T-cell (primary cell): Measurements from ENCODE around the gene CRBN. TPM values are rescaled to one million over a fixed set of nuclear protein-coding genes. Genes with fewer than 3 reads are reported as not detected.

Source experiments
- ATAC-seq, 4 experiments: fragments of 200-7000 bp in 3 of 4; fragments of 150-1000 bp in 1 of 4; cut with Tn5 transposase; replicated peaks in 1 of 4; 1 replicate in 3 of 4; 2 replicates in 1 of 4; pipeline ENCODE4 v1.10.0; 2021; ENCODE audit warnings: moderate library complexity in 3 of 4, mild to moderate bottlenecking in 2 of 4, moderate number of reproducible peaks in 1 of 4
- CTCF ChIA-PET, 2 donors: fragments of 300-600 bp; sonication (Branson Sonifier 250); formaldehyde crosslinking; loops; one replicate each; lab custom pipeline; 2022; ENCODE audit warnings: antibody characterized with exemption in 2 of 2; lab: Charles Lee
- POLR2A ChIA-PET, 2 donors: fragments of 300-600 bp; sonication (Branson Sonifier 250); formaldehyde crosslinking; loops; one replicate each; lab custom pipeline; 2022; ENCODE audit warnings: antibody characterized with exemption in 2 of 2; lab: Charles Lee
- DNase-seq, 35 experiments: peaks; one replicate each; pipeline versions ENCODE4 v3.0.0 to v3.0.0-alpha.2; 2013 to 2023
- H3K27ac ChIP-seq: one replicate; pipeline ENCODE4 v1.5.1; 2013; ENCODE audit warnings: low read length
- H3K27me3 ChIP-seq, 2 experiments: replicated peaks in 1 of 2; 1 replicate in 1 of 2; 2 replicates in 1 of 2; pipeline versions ENCODE4 v1.6.1 to v1.7.0; 2013; ENCODE audit warnings: low read length in 1 of 2, mixed read lengths in 1 of 2; ENCODE audit not compliant: control insufficient read depth in 2 of 2, insufficient read depth in 2 of 2; ENCODE audit errors: extremely low read depth in 1 of 2
- H3K36me3 ChIP-seq, 2 donors: 1 replicate in 1 of 2; 2 replicates in 1 of 2; pipeline versions ENCODE4 v1.6.1 to v1.7.0; 2013; ENCODE audit warnings: low read length in 1 of 2; ENCODE audit not compliant: control insufficient read depth in 2 of 2, insufficient read depth in 1 of 2; ENCODE audit errors: extremely low read depth in 1 of 2
- H3K4me1 ChIP-seq, 2 experiments: 1 replicate in 1 of 2; 2 replicates in 1 of 2; pipeline versions ENCODE4 v1.6.1 to v1.7.0; 2013; ENCODE audit warnings: low read length in 2 of 2, mixed read lengths in 1 of 2; ENCODE audit not compliant: insufficient read depth in 2 of 2, control insufficient read depth in 1 of 2; ENCODE audit errors: extremely low read depth in 1 of 2
- H3K4me3 ChIP-seq, 2 donors: 1 replicate in 1 of 2; 2 replicates in 1 of 2; pipeline versions ENCODE4 v1.5.1 to v1.7.0; 2013; ENCODE audit warnings: mild to moderate bottlenecking in 2 of 2, low read length in 1 of 2, moderate library complexity in 1 of 2; ENCODE audit not compliant: control insufficient read depth in 1 of 2; ENCODE audit errors: extremely low read depth in 1 of 2
- H3K9me3 ChIP-seq: 2 replicates; pipeline ENCODE4 v1.7.0; 2013
- H3K27ac Mint-ChIP-seq, 2 donors: one replicate each; pipeline ENCODE4 v1.8.0; 2020 to 2021; ENCODE audit warnings: mild to moderate bottlenecking in 2 of 2, mixed read lengths in 2 of 2
- H3K27me3 Mint-ChIP-seq, 2 donors: one replicate each; pipeline ENCODE4 v1.8.0; 2021 to 2022; ENCODE audit warnings: mixed read lengths in 2 of 2
- H3K36me3 Mint-ChIP-seq: one replicate; pipeline ENCODE4 v1.8.0; 2021; ENCODE audit warnings: mixed read lengths
- H3K4me1 Mint-ChIP-seq, 3 donors: one replicate each; pipeline ENCODE4 v1.8.0; 2020 to 2022; ENCODE audit warnings: mixed read lengths in 3 of 3, mild to moderate bottlenecking in 1 of 3
- H3K4me3 Mint-ChIP-seq, 3 donors: one replicate each; pipeline ENCODE4 v1.8.0; 2020 to 2022; ENCODE audit warnings: mild to moderate bottlenecking in 3 of 3, mixed read lengths in 3 of 3, moderate library complexity in 3 of 3
- H3K9me3 Mint-ChIP-seq, 3 donors: one replicate each; pipeline ENCODE4 v1.8.0; 2020 to 2022; ENCODE audit warnings: mixed read lengths in 3 of 3
- WGBS: methylation state at CpG from one replicate; pipeline ENCODE4 v1.1.5; 2013; ENCODE audit warnings: missing lambda C conversion rate; ENCODE audit not compliant: insufficient coverage; 5-methylcytosine and 5-hydroxymethylcytosine counted together
- total RNA-seq, 35 experiments: library from RNA in 6 of 35; stranded (reverse) in 6 of 35; fragments of 120-200 nt in 1 of 35; gene quantifications; one replicate each; pipeline versions ENCODE4 v1.2.1 to v1.2.4 and lab custom pipeline; 2013 to 2026

Gene CRBN
- total RNA-seq, 5 donors from 2014 or later (not counting 1 experiment from before 2014, with no cell fraction given), result 104 to 150 (median 117) TPM

DNA sequence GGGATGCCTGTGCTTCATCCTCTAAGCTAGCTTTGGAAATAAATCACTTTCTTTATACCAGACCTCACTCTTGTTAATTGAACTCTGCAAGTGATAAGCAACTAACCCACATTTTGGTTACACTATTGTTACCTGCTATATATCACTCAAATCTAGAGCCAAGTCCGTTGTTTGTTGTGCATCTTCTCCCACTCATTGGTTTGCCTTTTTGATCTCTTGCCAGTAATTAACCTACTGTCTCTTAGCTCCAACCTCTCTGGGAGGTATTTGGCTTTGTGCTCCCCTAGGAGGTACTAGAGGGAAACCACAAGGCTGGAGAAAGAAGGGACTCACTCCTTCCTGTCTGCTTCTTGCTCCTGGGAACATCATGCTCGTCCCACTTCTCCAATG lies 12.8 kb upstream of the CRBN start:
- Histone ChIP-seq H3K4me1 (peaks cover 18 to 39% of the 10 kb centered on the region in 2 experiments), H3K27me3 (no peaks in the 10 kb centered on the region), H3K9me3 (no peaks in the 10 kb centered on the region), H3K4me3 (peak overlapping the region in 1 of 2 donors; percentile 20), H3K36me3 (no peaks in the 10 kb centered on the region), H3K27ac (peak overlapping the region; percentile 75)
- H3K4me3 Mint-ChIP-seq, result peak overlapping the region; percentile 32 to 78 (median 58)
- H3K27me3 Mint-ChIP-seq, result no peaks in the 10 kb centered on the region
- H3K4me1 Mint-ChIP-seq, result peaks cover 53 to 61% (median 53%) of the 10 kb centered on the region in 3 donors
- no peaks in the 10 kb centered on the region for H3K36me3 Mint-ChIP-seq
- ChIA-PET POLR2A (interaction anchor here in 1 of 2 donors (0.7 kb wide), 1 partner anchor 19 kb away, joined by 3 read pairs; no protein-coding TSS in a partner anchor), CTCF (interaction anchor here (0.6 to 1.4 kb wide), 7 partner anchors 8 to 21 kb away, joined by 3 to 13 read pairs (median 3); partner anchors contain the start of gene CRBN (in 1 of the 2))
- 14% methylated on average over 1 of the region's 2 CpGs for WGBS
- ATAC-seq, result peak; percentile 35 to 55 (median 42)
- H3K27ac Mint-ChIP-seq, result peak overlapping the region; percentile 96
- peak in 1 of 35 experiments; percentile 17 for DNase-seq
- peaks cover 0 to 4% (median 2%) of the 10 kb centered on the region in 3 donors for H3K9me3 Mint-ChIP-seq

- ChIA-PET POLR2A (interaction anchor here in 1 of 2 donors (0.7 kb wide), 2 partner anchors 19 to 188 kb away, joined by 3 read pairs; no protein-coding TSS in a partner anchor), CTCF (interaction anchor here (0.6 to 1.4 kb wide), 7 partner anchors 9 to 21 kb away, joined by 3 to 13 read pairs (median 3); partner anchors contain the start of gene CRBN (in 1 of the 2))
- no CpG with 5 or more reads among the region's 4 CpGs for WGBS
Observed at GRCh38 chr3:3191675-3192285, 12.3 kb upstream of the CRBN start.

GRCh38 chr3:3189961-3190360 lies 10.5 kb upstream of the CRBN start:
- Mint-ChIP-seq H3K9me3 (peaks cover 11 to 15% (median 15%) of the 10 kb centered on the region in 3 donors), H3K4me3 (peak overlapping the region in 1 of 3 donors; percentile 23), H3K4me1 (peaks cover 47 to 49% (median 49%) of the 10 kb centered on the region in 3 donors), H3K27me3 (no peaks in the 10 kb centered on the region), H3K36me3 (peaks cover 8% of the 10 kb centered on the region), H3K27ac (peak overlapping the region; percentile 89 to 91)
- DNase-seq, result no peak
- Histone ChIP-seq H3K27ac (peak overlapping the region; percentile 21), H3K27me3 (no peaks in the 10 kb centered on the region), H3K4me1 (peaks cover 18 to 39% of the 10 kb centered on the region in 2 experiments), H3K9me3 (peaks cover 2% of the 10 kb centered on the region), H3K36me3 (no peaks in the 10 kb centered on the region), H3K4me3 (no peak overlapping the region)
- ATAC-seq, result no peak
- no CpG with 5 or more reads among the region's 1 CpG for WGBS
- POLR2A ChIA-PET, result interaction anchor here in 1 of 2 donors (0.9 kb wide), 1 partner anchor 13 kb away, joined by 3 read pairs; no protein-coding TSS in a partner anchor
- CTCF ChIA-PET, result interaction anchor here in 1 of 2 donors (0.6 kb wide), 1 partner anchor 432 kb away, joined by 3 read pairs; no protein-coding TSS in a partner anchor

More at GRCh38 chr3:3191675-3192285, 12.3 kb upstream of the CRBN start:
- peak in 13 of 35 experiments; percentile 5 to 58 (median 19) for DNase-seq
- H3K9me3 Mint-ChIP-seq, result peaks cover 0 to 5% (median 3%) of the 10 kb centered on the region in 3 donors
- Histone ChIP-seq H3K27me3 (no peaks in the 10 kb centered on the region), H3K9me3 (peaks cover 1% of the 10 kb centered on the region), H3K4me1 (peaks cover 18 to 39% of the 10 kb centered on the region in 2 experiments), H3K4me3 (peak overlapping the region in 1 of 2 donors; percentile 20), H3K27ac (peak overlapping the region; percentile 75), H3K36me3 (no peaks in the 10 kb centered on the region)
- H3K4me3 Mint-ChIP-seq, result peak overlapping the region; percentile 32 to 78 (median 58)
- peaks cover 52 to 61% (median 53%) of the 10 kb centered on the region in 3 donors for H3K4me1 Mint-ChIP-seq
- peak; percentile 85 to 91 (median 88) for ATAC-seq
- no peaks in the 10 kb centered on the region for H3K36me3 Mint-ChIP-seq
- H3K27ac Mint-ChIP-seq, result peak overlapping the region; percentile 96
- no peaks in the 10 kb centered on the region for H3K27me3 Mint-ChIP-seq

DNA sequence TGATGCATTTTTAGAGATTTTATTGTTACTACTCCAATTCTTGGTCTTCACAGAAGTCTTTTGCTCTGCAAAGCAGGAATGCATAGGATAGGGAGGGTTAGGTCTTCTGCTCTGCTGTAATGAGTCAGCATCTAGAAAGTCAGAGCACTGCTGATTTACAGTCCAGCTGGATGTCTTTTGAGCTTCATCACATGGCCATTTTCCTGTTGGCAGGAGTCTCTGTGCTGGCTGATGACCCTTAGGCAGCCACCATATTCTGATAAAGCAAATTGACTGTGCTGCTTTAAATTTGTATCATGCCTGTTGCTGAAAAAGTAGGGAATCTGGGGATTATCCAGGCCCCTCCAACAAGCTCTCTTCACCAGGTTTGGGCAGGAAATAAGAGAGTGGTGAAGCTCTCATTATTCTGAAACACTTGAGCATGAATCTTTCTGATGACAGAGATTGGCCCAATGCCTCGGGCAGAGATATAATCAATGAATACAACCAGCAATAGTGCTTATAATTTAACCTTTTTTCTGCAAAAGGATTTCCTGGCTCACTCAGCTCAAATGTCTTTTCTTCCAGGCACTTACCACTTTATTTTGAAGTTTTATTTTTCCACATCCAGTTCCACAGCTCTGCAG lies 9.7 kb upstream of the CRBN start:
- no peaks in the 10 kb centered on the region for H3K36me3 ChIP-seq
- peaks cover 2% of the 10 kb centered on the region for H3K9me3 ChIP-seq
- Mint-ChIP-seq H3K9me3 (peaks cover 11 to 15% (median 15%) of the 10 kb centered on the region in 3 donors), H3K4me3 (peak overlapping the region in 1 of 3 donors; percentile 23), H3K36me3 (peaks cover 8% of the 10 kb centered on the region), H3K27ac (peak overlapping the region; percentile 89 to 91), H3K4me1 (peaks cover 46 to 48% (median 48%) of the 10 kb centered on the region in 3 donors), H3K27me3 (no peaks in the 10 kb centered on the region)
- ATAC-seq (no peak), DNase-seq (no peak)
- H3K4me1 ChIP-seq, result peaks cover 18 to 39% of the 10 kb centered on the region in 2 experiments
- no peaks in the 10 kb centered on the region for H3K27me3 ChIP-seq
- no CpG with 5 or more reads among the region's 1 CpG for WGBS
- no peak overlapping the region for H3K4me3 ChIP-seq
- CTCF ChIA-PET, result interaction anchor here (0.5 to 1.0 kb wide), 5 partner anchors 11 to 1325 kb away, joined by 3 to 8 read pairs (median 3); no protein-coding TSS in a partner anchor
- POLR2A ChIA-PET, result interaction anchor here in 1 of 2 donors (0.9 kb wide), 1 partner anchor 12 kb away, joined by 3 read pairs; no protein-coding TSS in a partner anchor
- H3K27ac ChIP-seq, result no peak overlapping the region

DNA sequence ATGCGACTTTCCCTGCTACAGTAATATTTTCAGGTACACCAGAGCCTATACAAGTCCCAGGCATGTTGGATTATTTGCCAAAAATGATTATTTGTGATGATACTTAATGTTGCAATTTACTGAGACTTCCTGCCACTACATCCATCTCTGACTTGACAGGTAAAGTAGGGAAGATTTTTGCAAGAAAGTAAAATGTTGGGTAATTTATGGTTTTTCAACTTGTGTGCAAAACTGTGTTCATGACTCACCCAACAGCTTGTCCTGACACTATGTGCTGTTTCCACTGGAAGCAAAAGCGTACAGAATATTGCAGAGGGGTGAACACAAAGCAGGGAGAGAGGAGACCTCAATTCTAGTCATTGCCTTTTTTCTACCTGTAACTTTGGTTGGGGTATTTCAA lies 5.4 kb upstream of the CRBN start:
- no peak for DNase-seq
- H3K36me3 ChIP-seq, result no peaks in the 10 kb centered on the region
- no peak for ATAC-seq
- peaks cover 8% of the 10 kb centered on the region for H3K36me3 Mint-ChIP-seq
- peaks cover 11 to 15% (median 15%) of the 10 kb centered on the region in 3 donors for H3K9me3 Mint-ChIP-seq
- ChIA-PET POLR2A (no interaction called here), CTCF (no interaction called here)
- no peaks in the 10 kb centered on the region for H3K27me3 ChIP-seq
- no CpG with 5 or more reads among the region's 2 CpGs for WGBS
- H3K4me3 ChIP-seq, result no peak overlapping the region
- peaks cover 2% of the 10 kb centered on the region for H3K9me3 ChIP-seq
- peaks cover 3 to 12% of the 10 kb centered on the region in 2 experiments for H3K4me1 ChIP-seq
- no peak overlapping the region for H3K27ac Mint-ChIP-seq
- H3K4me1 Mint-ChIP-seq, result peaks cover 11 to 13% (median 13%) of the 10 kb centered on the region in 3 donors
- H3K27me3 Mint-ChIP-seq, result no peaks in the 10 kb centered on the region
- H3K27ac ChIP-seq, result no peak overlapping the region
- H3K4me3 Mint-ChIP-seq, result no peak overlapping the region

DNA sequence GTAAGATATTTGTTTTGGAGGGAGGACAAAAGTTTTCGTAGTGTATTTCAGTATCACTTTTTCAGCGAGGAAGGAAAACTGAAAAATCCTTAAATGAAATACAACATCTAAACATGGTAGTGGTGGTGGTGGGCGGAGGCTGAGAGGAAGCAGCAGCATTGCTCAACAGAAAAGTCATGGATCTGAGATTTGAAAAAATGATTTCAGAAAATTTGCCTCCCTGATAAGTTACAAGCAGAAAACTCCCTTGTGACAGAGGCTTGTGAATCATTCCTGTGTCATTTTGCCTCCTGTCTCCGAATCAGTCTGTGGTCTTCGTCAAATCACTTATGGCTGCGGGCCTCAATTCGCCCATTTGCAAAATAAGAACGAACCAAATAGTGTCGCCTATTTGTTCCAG lies 965 bp upstream of the CRBN start:
- DNase-seq, result no peak
- POLR2A ChIA-PET, result no interaction called here
- H3K27ac Mint-ChIP-seq, result no peak overlapping the region
- CTCF ChIA-PET, result interaction anchor here in 1 of 2 donors (0.5 to 1.9 kb wide), 2 partner anchors 12 to 13 kb away, joined by 3 to 5 read pairs; no protein-coding TSS in a partner anchor
- Histone ChIP-seq H3K9me3 (no peaks in the 10 kb centered on the region), H3K27me3 (no peaks in the 10 kb centered on the region), H3K36me3 (peaks cover 0 to 6% of the 10 kb centered on the region in 2 donors), H3K4me1 (peaks cover 24 to 28% of the 10 kb centered on the region in 2 experiments), H3K27ac (no peak overlapping the region), H3K4me3 (no peak overlapping the region)
- H3K9me3 Mint-ChIP-seq, result no peaks in the 10 kb centered on the region
- peak overlapping the region in 1 of 3 donors; percentile 88 for H3K4me3 Mint-ChIP-seq
- peaks cover 36 to 41% (median 40%) of the 10 kb centered on the region in 3 donors for H3K4me1 Mint-ChIP-seq
- no peak for ATAC-seq
- H3K36me3 Mint-ChIP-seq, result peaks cover 12% of the 10 kb centered on the region
- no peaks in the 10 kb centered on the region for H3K27me3 Mint-ChIP-seq
- 75% methylated on average over 4 of the region's 9 CpGs for WGBS
